DND-41 (cell line): ENCODE results near the gene KRTAP1-4.

Experiments used
- ATAC-seq: fragments of 200-7000 bp; cut with Tn5 transposase; 3 replicates; pipeline ENCODE4 v1.9.1; 2021; ENCODE audit warnings: low read depth; ENCODE audit not compliant: insufficient read depth
- DNase-seq: peaks from one replicate; pipeline ENCODE4 v3.0.0-alpha.2; 2020
- H2AFZ ChIP-seq: 2 replicates; pipeline ENCODE4 v1.6.0; 2012; ENCODE audit warnings: low read depth, low read length
- H3K27ac ChIP-seq: 2 replicates; pipeline ENCODE4 v1.5.1; 2012; ENCODE audit warnings: low read length, inconsistent platforms
- H3K27me3 ChIP-seq: fragments of 200-600 bp; sonication (generic); 2 replicates; pipeline ENCODE4 v1.6.0; 2012; ENCODE audit warnings: low read length, mild to moderate bottlenecking, inconsistent platforms; ENCODE audit not compliant: insufficient read depth, poor library complexity
- H3K36me3 ChIP-seq: 2 replicates; pipeline ENCODE4 v1.5.1; 2012; ENCODE audit warnings: low read length, inconsistent platforms; ENCODE audit not compliant: insufficient read depth
- H3K4me1 ChIP-seq: 2 replicates; pipeline ENCODE4 v1.5.1; 2012; ENCODE audit warnings: mild to moderate bottlenecking, low read length; ENCODE audit not compliant: insufficient read depth
- H3K4me2 ChIP-seq: 2 replicates; pipeline ENCODE4 v1.6.0; 2012; ENCODE audit warnings: mild to moderate bottlenecking, moderate library complexity, low read length, inconsistent platforms; ENCODE audit not compliant: insufficient read depth
- H3K4me3 ChIP-seq, 2 experiments: fragments of 200-600 bp in 1 of 2; shearing (Covaris generic) in 1 of 2; 2 replicates each; pipeline ENCODE4 v1.5.1; 2012 to 2016; ENCODE audit warnings: inconsistent platforms in 2 of 2, low read length in 2 of 2, mild to moderate bottlenecking in 2 of 2, low read depth in 1 of 2, moderate library complexity in 1 of 2
- H3K79me2 ChIP-seq: 2 replicates; pipeline ENCODE4 v1.6.0; 2012; ENCODE audit warnings: low read length, inconsistent platforms; ENCODE audit not compliant: insufficient read depth
- H3K9ac ChIP-seq: 2 replicates; pipeline ENCODE4 v1.6.0; 2012; ENCODE audit warnings: low read depth, mild to moderate bottlenecking, inconsistent platforms, low read length, moderate library complexity
- H3K9me3 ChIP-seq: 2 replicates; pipeline ENCODE4 v1.5.1; 2012; ENCODE audit warnings: low read length, moderate library complexity, mild to moderate bottlenecking, inconsistent platforms; ENCODE audit not compliant: insufficient read depth, severe bottlenecking
- H4K20me1 ChIP-seq: 2 replicates; pipeline ENCODE4 v1.6.0; 2012; ENCODE audit warnings: low read length; ENCODE audit not compliant: insufficient read depth
- CTCF ChIP-seq: IDR thresholded peaks from 2 replicates; pipeline ENCODE4 v1.5.1; 2012; ENCODE audit warnings: borderline replicate concordance, low read length, moderate library complexity, mild to moderate bottlenecking; ENCODE audit not compliant: poor library complexity, severe bottlenecking; ENCODE audit errors: extremely low read depth
- EZH2 ChIP-seq: IDR thresholded peaks from 3 replicates; pipeline ENCODE4 v1.6.1; 2012; ENCODE audit warnings: borderline replicate concordance, low read depth, mild to moderate bottlenecking, moderate library complexity, low read length, inconsistent platforms; ENCODE audit not compliant: severe bottlenecking

The KRTAP1-4 gene

GRCh38 chr17:40997361-40997760, 32.6 kb downstream of the KRTAP1-4 start:
- ATAC-seq (no peak), DNase-seq (no peak)
- TF ChIP-seq CTCF (no peak), EZH2 (no peak)
- H3K9ac ChIP-seq: no peak overlapping the region
- no peaks in the 10 kb centered on the region for H4K20me1 ChIP-seq
- peaks cover 41% of the 10 kb centered on the region for H3K27me3 ChIP-seq
- no peak overlapping the region for H2AFZ ChIP-seq
- H3K27ac ChIP-seq: no peak overlapping the region
- H3K4me1 ChIP-seq: no peaks in the 10 kb centered on the region
- H3K36me3 ChIP-seq: no peaks in the 10 kb centered on the region
- no peaks in the 10 kb centered on the region for H3K79me2 ChIP-seq
- no peaks in the 10 kb centered on the region for H3K9me3 ChIP-seq
- H3K4me2 ChIP-seq: no peak overlapping the region
- no peak overlapping the region for H3K4me3 ChIP-seq

- H3K9me3 ChIP-seq: no peaks in the 10 kb centered on the region
- TF ChIP-seq CTCF (no peak), EZH2 (no peak)
- H3K4me1 ChIP-seq: no peaks in the 10 kb centered on the region
- DNase-seq: no peak
- no peaks in the 10 kb centered on the region for H4K20me1 ChIP-seq
- H3K36me3 ChIP-seq: no peaks in the 10 kb centered on the region
- H3K27me3 ChIP-seq: peaks cover 44% of the 10 kb centered on the region
- H3K4me2 ChIP-seq: no peak overlapping the region
- no peaks in the 10 kb centered on the region for H3K79me2 ChIP-seq
- H3K9ac ChIP-seq: no peak overlapping the region
- no peak overlapping the region for H3K27ac ChIP-seq
- no peak overlapping the region for H3K4me3 ChIP-seq
- H2AFZ ChIP-seq: no peak overlapping the region
- no peak for ATAC-seq
Measured at GRCh38 chr17:40996829-40997228, 33.2 kb downstream of the KRTAP1-4 start.

GRCh38 chr17:40995116-40995515, 34.9 kb downstream of the KRTAP1-4 start:
- no peak overlapping the region for H3K9ac ChIP-seq
- no peak overlapping the region for H3K27ac ChIP-seq
- no peak overlapping the region for H2AFZ ChIP-seq
- TF ChIP-seq EZH2: no peak
- no peak for TF ChIP-seq CTCF
- H3K36me3 ChIP-seq: no peaks in the 10 kb centered on the region
- no peak for DNase-seq
- no peak overlapping the region for H3K4me2 ChIP-seq
- H3K27me3 ChIP-seq: peaks cover 41% of the 10 kb centered on the region
- H3K9me3 ChIP-seq: no peaks in the 10 kb centered on the region
- no peaks in the 10 kb centered on the region for H4K20me1 ChIP-seq
- H3K79me2 ChIP-seq: no peaks in the 10 kb centered on the region
- no peak for ATAC-seq
- H3K4me3 ChIP-seq: no peak overlapping the region
- no peaks in the 10 kb centered on the region for H3K4me1 ChIP-seq

GRCh38 chr17:40993839-40994238, 36.2 kb downstream of the KRTAP1-4 start, which contains the start of gene KRTAP3-3:
Gene KRTAP3-3 (minus strand): TSS chr17:40994164. CDS start chr17:40994097, 67 bp downstream.
- Histone ChIP-seq H3K9ac (no peak within 1 kb of the TSS), H2AFZ (no peak within 1 kb of the TSS), H3K36me3 (no peaks in the 10 kb centered on the region), H4K20me1 (no peaks in the 10 kb centered on the region), H3K9me3 (no peaks in the 10 kb centered on the region), H3K4me3 (no peak within 1 kb of the TSS), H3K4me2 (no peak within 1 kb of the TSS), H3K27me3 (peaks cover 35% of the 10 kb centered on the region), H3K79me2 (no peaks in the 10 kb centered on the region), H3K4me1 (no peaks in the 10 kb centered on the region), H3K27ac (no peak within 1 kb of the TSS)
- no peak for TF ChIP-seq EZH2
- no peak for TF ChIP-seq CTCF
- ATAC-seq (peak; percentile 33; the same call in 1 of the 3 replicates), DNase-seq (peak; percentile 13)
